Adipose tissue (tissue), 3 donors: Measurements from ENCODE around the gene ITPK1. TPM values are rescaled to one million over a fixed set of nuclear protein-coding genes. Genes with fewer than 3 reads are reported as not detected.

ENCODE experiments used
- H3K27ac ChIP-seq: one replicate; pipeline ENCODE4 v1.5.1; 2013; ENCODE audit warnings: low read depth, low read length
- WGBS, 3 donors: extraction: QIAGEN DNeasy Blood & Tissue Kit; methylation state at CpG; one replicate each; pipeline ENCODE4 v1.1.7; 2013; 5-methylcytosine and 5-hydroxymethylcytosine counted together
- polyA plus RNA-seq, 3 donors: library from polyadenylated mRNA; stranded (reverse); fragments of 200-250 nt; gene quantifications; one replicate each; pipeline ENCODE4 v1.2.3, GENCODE V29; 2013
- donor health status: healthy with polysubstance abuse.
- donor health status: Bipolar disorder and iron deficiency.
- donor health status: healthy.

The ITPK1 gene
- polyA plus RNA-seq, 3 donors = 26.6 to 147 (median 29.9) TPM

GRCh38 chr14:93011650-93012325 lies 103.9 kb downstream of the ITPK1 start:
- H3K27ac ChIP-seq = no peak overlapping the region
- WGBS, 3 donors = 85 to 94% (median 91%) methylated on average over 22 of the region's 22 CpGs

GRCh38 chr14:93011141-93011529 lies 104.6 kb downstream of the ITPK1 start:
- H3K27ac ChIP-seq = no peak overlapping the region
- 75 to 78% (median 76%) methylated on average over 10 of the region's 10 CpGs for WGBS, 3 donors

- 72 to 88% (median 81%) methylated on average over 13 of the region's 13 CpGs for WGBS, 3 donors
- H3K27ac ChIP-seq = no peak overlapping the region
Measured at GRCh38 chr14:93010522-93011140, 105.1 kb downstream of the ITPK1 start.

GRCh38 chr14:93010130-93010499 lies 105.6 kb downstream of the ITPK1 start:
- H3K27ac ChIP-seq = no peak overlapping the region
- WGBS, 3 donors = 74 to 83% (median 80%) methylated on average over 11 of the region's 11 CpGs

GRCh38 chr14:93009471-93010129 lies 106.1 kb downstream of the ITPK1 start:
- no peak overlapping the region for H3K27ac ChIP-seq
- WGBS, 3 donors = 55 to 91% (median 71%) methylated on average over 17 of the region's 17 CpGs

- WGBS, 3 donors = 39 to 66% (median 47%) methylated on average over 9 of the region's 9 CpGs
- no peak overlapping the region for H3K27ac ChIP-seq
Measured at GRCh38 chr14:93008381-93008780, 107.3 kb downstream of the ITPK1 start.

GRCh38 chr14:93007225-93007997 lies 108.3 kb downstream of the ITPK1 start:
- H3K27ac ChIP-seq = no peak overlapping the region
- 71 to 78% (median 72%) methylated on average over 15 of the region's 15 CpGs for WGBS, 3 donors

- WGBS, 3 donors = 57 to 67% (median 59%) methylated on average over 6 of the region's 6 CpGs
- H3K27ac ChIP-seq = no peak overlapping the region
Measured at GRCh38 chr14:93006567-93007051, 109.1 kb downstream of the ITPK1 start.

GRCh38 chr14:93005838-93006237 lies 109.9 kb downstream of the ITPK1 start:
- WGBS, 3 donors = 71 to 81% (median 79%) methylated on average over 8 of the region's 8 CpGs
- H3K27ac ChIP-seq = no peak overlapping the region

GRCh38 chr14:93005135-93005813 lies 110.5 kb downstream of the ITPK1 start:
- 58 to 93% (median 90%) methylated on average over 7 of the region's 7 CpGs for WGBS, 3 donors
- no peak overlapping the region for H3K27ac ChIP-seq

- 91 to 98% (median 96%) methylated on average over 7 of the region's 7 CpGs for WGBS, 3 donors
- H3K27ac ChIP-seq = no peak overlapping the region
Measured at GRCh38 chr14:93004699-93005082, 111.0 kb downstream of the ITPK1 start.

- WGBS, 3 donors = 80 to 89% (median 87%) methylated on average over 18 of the region's 18 CpGs
Measured at GRCh38 chr14:93003945-93004698, 111.6 kb downstream of the ITPK1 start.

GRCh38 chr14:93002851-93003298 lies 112.8 kb downstream of the ITPK1 start:
- no peak overlapping the region for H3K27ac ChIP-seq
- 91 to 95% (median 93%) methylated on average over 5 of the region's 5 CpGs for WGBS, 3 donors

More at GRCh38 chr14:93003945-93004698, 111.6 kb downstream of the ITPK1 start:
- no peak overlapping the region for H3K27ac ChIP-seq

GRCh38 chr14:93002049-93002448 lies 113.7 kb downstream of the ITPK1 start:
- 94 to 97% (median 95%) methylated on average over 6 of the region's 6 CpGs for WGBS, 3 donors
- no peak overlapping the region for H3K27ac ChIP-seq

GRCh38 chr14:92998946-92999345 lies 116.8 kb downstream of the ITPK1 start:
- no peak overlapping the region for H3K27ac ChIP-seq
- WGBS, 3 donors = 90 to 94% (median 90%) methylated on average over 10 of the region's 10 CpGs

- 88 to 94% (median 93%) methylated on average over 14 of the region's 14 CpGs for WGBS, 3 donors
- no peak overlapping the region for H3K27ac ChIP-seq
Measured at GRCh38 chr14:92997343-92998061, 118.2 kb downstream of the ITPK1 start.

- H3K27ac ChIP-seq = no peak overlapping the region
- WGBS, 3 donors = 88 to 98% (median 94%) methylated on average over 9 of the region's 9 CpGs
Measured at GRCh38 chr14:92995620-92996019, 120.1 kb downstream of the ITPK1 start.
